Breast epithelium (tissue), 3 donors: Measurements from ENCODE around the gene TMCO4.

Experiments used
- POLR2AphosphoS5 ChIP-seq, 3 donors: sonication (generic); formaldehyde crosslinking; IDR thresholded peaks; one replicate each; pipeline ENCODE4 v1.6.1; 2017; ENCODE audit warnings: antibody characterized with exemption in 3 of 3
- TF ChIP-seq, protein P1 (sequence below), 3 donors: fragments of 450-650 bp; IDR thresholded peaks; one replicate each; pipeline ENCODE4 v1.5.1; 2016 to 2017; ENCODE audit warnings: antibody characterized with exemption in 3 of 3, mild to moderate bottlenecking in 3 of 3, moderate library complexity in 3 of 3

DNA sequence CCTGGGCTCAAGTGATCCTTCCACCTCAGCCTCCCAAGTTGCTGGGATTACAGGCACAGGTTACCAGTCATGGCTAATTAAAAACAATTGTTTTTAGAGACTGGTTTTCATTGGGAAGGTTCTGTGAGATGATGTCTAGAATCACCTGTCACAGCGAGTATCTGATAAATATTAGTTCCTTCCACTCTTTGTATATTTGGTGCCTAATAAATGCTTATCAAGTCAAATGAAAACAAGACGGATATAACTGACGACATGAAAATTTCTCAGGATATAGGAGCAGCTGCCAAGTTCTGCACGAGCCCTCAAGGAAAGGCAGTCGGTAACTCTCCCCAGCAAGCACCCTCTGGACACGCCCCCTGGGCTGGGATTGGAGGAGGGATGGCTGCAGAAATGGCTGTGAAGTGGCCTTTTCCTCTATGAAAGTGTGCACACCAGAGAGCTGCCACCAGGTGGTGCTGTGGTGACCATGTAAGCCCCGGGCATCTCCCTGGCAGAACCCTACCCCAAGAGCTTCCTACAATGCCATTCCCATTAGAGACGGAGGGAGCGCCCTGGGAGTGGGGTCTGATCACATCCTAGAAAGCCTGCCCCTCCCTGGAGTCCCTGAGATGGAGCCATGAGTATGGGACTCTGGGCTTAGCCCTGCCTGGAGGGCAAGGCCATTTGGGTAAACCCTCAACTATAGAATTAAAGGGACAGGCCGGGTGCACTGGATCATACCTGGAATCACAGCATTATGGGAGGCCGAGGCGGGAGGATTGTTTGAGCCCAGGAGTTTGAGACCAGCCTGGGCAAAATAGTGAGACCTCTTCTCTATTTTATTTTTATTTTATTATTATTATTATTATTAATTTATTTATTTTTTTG lies 84.1 kb downstream of the TMCO4 start:
- TF ChIP-seq, protein P1, sequence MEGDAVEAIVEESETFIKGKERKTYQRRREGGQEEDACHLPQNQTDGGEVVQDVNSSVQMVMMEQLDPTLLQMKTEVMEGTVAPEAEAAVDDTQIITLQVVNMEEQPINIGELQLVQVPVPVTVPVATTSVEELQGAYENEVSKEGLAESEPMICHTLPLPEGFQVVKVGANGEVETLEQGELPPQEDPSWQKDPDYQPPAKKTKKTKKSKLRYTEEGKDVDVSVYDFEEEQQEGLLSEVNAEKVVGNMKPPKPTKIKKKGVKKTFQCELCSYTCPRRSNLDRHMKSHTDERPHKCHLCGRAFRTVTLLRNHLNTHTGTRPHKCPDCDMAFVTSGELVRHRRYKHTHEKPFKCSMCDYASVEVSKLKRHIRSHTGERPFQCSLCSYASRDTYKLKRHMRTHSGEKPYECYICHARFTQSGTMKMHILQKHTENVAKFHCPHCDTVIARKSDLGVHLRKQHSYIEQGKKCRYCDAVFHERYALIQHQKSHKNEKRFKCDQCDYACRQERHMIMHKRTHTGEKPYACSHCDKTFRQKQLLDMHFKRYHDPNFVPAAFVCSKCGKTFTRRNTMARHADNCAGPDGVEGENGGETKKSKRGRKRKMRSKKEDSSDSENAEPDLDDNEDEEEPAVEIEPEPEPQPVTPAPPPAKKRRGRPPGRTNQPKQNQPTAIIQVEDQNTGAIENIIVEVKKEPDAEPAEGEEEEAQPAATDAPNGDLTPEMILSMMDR (IDR thresholded peaks at IDR 0.05), result peak; percentile 58 to 70 (median 64)
- no peak for TF ChIP-seq POLR2AphosphoS5 (IDR thresholded peaks at IDR 0.05)
